Glomerular visceral epithelial cell (primary cell): ENCODE measurements around the gene PADI2.

Experiments
- DNase-seq: peaks from one replicate; pipeline ENCODE4 v3.0.0-alpha.2; 2016; ENCODE audit errors: extremely low spot score

Gene PADI2

GRCh38 chr1:17112496-17113236, 6.6 kb downstream of the PADI2 start:
- no peak for DNase-seq

- DNase-seq, result no peak
Observed at GRCh38 chr1:17112076-17112475, 7.2 kb downstream of the PADI2 start.

GRCh38 chr1:17110555-17110926, 8.7 kb downstream of the PADI2 start:
- DNase-seq, result no peak

- no peak for DNase-seq
Observed at GRCh38 chr1:17109892-17110554, 9.2 kb downstream of the PADI2 start.

- no peak for DNase-seq
Observed at GRCh38 chr1:17108786-17109185, 10.5 kb downstream of the PADI2 start.

GRCh38 chr1:17108360-17108759, 10.9 kb downstream of the PADI2 start:
- no peak for DNase-seq

- DNase-seq, result no peak
Observed at GRCh38 chr1:17104782-17105181, 14.5 kb downstream of the PADI2 start.

GRCh38 chr1:17102232-17102631, 17.0 kb downstream of the PADI2 start:
- DNase-seq, result no peak

GRCh38 chr1:17101261-17101660, 18.0 kb downstream of the PADI2 start:
- no peak for DNase-seq

GRCh38 chr1:17099616-17100340, 19.5 kb downstream of the PADI2 start:
- DNase-seq, result no peak

- DNase-seq, result no peak
Observed at GRCh38 chr1:17098446-17099317, 20.6 kb downstream of the PADI2 start.

- no peak for DNase-seq
Observed at GRCh38 chr1:17097787-17098186, 21.5 kb downstream of the PADI2 start.

- DNase-seq, result no peak
Observed at GRCh38 chr1:17097147-17097546, 22.1 kb downstream of the PADI2 start.

- DNase-seq, result no peak
Observed at GRCh38 chr1:17096584-17096983, 22.7 kb downstream of the PADI2 start.

- no peak for DNase-seq
Observed at GRCh38 chr1:17095141-17095540, 24.1 kb downstream of the PADI2 start.

GRCh38 chr1:17094664-17095063, 24.6 kb downstream of the PADI2 start:
- no peak for DNase-seq

- no peak for DNase-seq
Observed at GRCh38 chr1:17093822-17094393, 25.3 kb downstream of the PADI2 start.

GRCh38 chr1:17091252-17091651, 28.0 kb downstream of the PADI2 start:
- no peak for DNase-seq

- DNase-seq, result no peak
Observed at GRCh38 chr1:17089506-17089905, 29.7 kb downstream of the PADI2 start.

GRCh38 chr1:17086751-17087150, 32.5 kb downstream of the PADI2 start:
- no peak for DNase-seq

- no peak for DNase-seq
Observed at GRCh38 chr1:17084787-17085186, 34.5 kb downstream of the PADI2 start.

GRCh38 chr1:17082761-17083160, 36.5 kb downstream of the PADI2 start:
- DNase-seq, result no peak
